ENCODE data around the gene CCDC97.

CCDC97 gene

DNA sequence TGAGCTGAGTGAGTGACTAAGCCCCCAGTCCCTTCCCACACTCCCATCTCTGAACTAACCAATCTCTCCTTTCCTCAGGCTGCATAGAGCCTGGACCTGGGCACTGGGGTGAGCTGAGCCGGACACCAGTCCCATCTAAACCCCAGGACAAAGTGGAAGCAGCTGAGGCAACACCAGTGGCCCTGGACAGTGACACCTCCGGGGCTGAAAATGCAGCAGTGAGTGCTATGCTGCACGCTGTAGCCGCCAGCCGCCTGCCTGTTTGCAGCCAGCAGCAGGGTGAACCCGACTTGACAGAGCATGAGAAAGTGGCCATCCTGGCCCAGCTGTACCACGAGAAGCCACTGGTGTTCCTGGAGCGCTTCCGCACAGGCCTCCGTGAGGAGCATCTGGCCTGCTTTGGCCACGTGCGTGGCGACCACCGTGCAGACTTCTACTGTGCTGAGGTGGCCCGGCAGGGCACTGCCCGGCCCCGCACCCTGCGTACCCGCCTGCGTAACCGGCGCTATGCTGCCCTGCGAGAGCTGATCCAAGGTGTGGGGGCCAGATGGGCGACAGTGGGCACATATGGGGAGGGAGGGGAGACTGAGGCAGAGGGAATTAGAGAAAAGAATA, 6.4 kb downstream of the CCDC97 start:
- H3K36me3 ChIP-seq (replicated peaks; ENCODE audit: insufficient read depth, low read length): no peaks in the 10 kb centered on the region; the same call in 1 of the 2 replicates
- no peak for DNase-seq
- H3K9me2 ChIP-seq (replicated peaks; ENCODE audit: insufficient read depth, low read length): no peaks in the 10 kb centered on the region
- no peaks in the 10 kb centered on the region for H3K9me3 ChIP-seq (replicated peaks; ENCODE audit: insufficient read depth, low read length)
- H3K79me2 ChIP-seq (ENCODE audit: low read length): peaks cover 43% of the 10 kb centered on the region
- H3K4me2 ChIP-seq (ENCODE audit: low read depth, low read length): no peak overlapping the region
- H3K4me3 ChIP-seq (ENCODE audit: low read length): no peak overlapping the region
- no peaks in the 10 kb centered on the region for H3K27me3 ChIP-seq (replicated peaks; ENCODE audit: insufficient read depth, low read length)
- H3K27ac ChIP-seq (ENCODE audit: low read length): no peak overlapping the region
- no peaks in the 10 kb centered on the region for H3F3A ChIP-seq (ENCODE audit: insufficient read depth, low read length)
- H2AFZ ChIP-seq (ENCODE audit: low read length): no peak overlapping the region
- H4K20me1 ChIP-seq (ENCODE audit: insufficient read depth, low read length): no peaks in the 10 kb centered on the region
- TF ChIP-seq EZH2 (optimal IDR thresholded peaks at IDR 0.05; ENCODE audit: low read depth, low read length) (no peak), CTCF (IDR thresholded peaks at IDR 0.05; ENCODE audit: low read length) (no peak), EZH2phosphoT487 (IDR thresholded peaks at IDR 0.05; ENCODE audit: low read length) (no peak)
- no peak overlapping the region for H3K9ac ChIP-seq (ENCODE audit: low read length)
- H3K4me1 ChIP-seq (ENCODE audit: low read length): no peaks in the 10 kb centered on the region

- H3K27me3 ChIP-seq (replicated peaks; ENCODE audit: insufficient read depth, low read length): no peaks in the 10 kb centered on the region
- H3K36me3 ChIP-seq (replicated peaks; ENCODE audit: insufficient read depth, low read length): no peaks in the 10 kb centered on the region; the same call in 1 of the 2 replicates
- H2AFZ ChIP-seq (ENCODE audit: low read length): no peak overlapping the region
- H3K9ac ChIP-seq (ENCODE audit: low read length): no peak overlapping the region
- H3K27ac ChIP-seq (ENCODE audit: low read length): no peak overlapping the region
- peaks cover 18% of the 10 kb centered on the region for H3K79me2 ChIP-seq (ENCODE audit: low read length)
- H3K4me2 ChIP-seq (ENCODE audit: low read depth, low read length): no peak overlapping the region
- no peaks in the 10 kb centered on the region for H4K20me1 ChIP-seq (ENCODE audit: insufficient read depth, low read length)
- no peak for DNase-seq
- H3K4me3 ChIP-seq (ENCODE audit: low read length): no peak overlapping the region
- TF ChIP-seq EZH2 (optimal IDR thresholded peaks at IDR 0.05; ENCODE audit: low read depth, low read length): no peak
- TF ChIP-seq CTCF (IDR thresholded peaks at IDR 0.05; ENCODE audit: low read length): no peak
- TF ChIP-seq EZH2phosphoT487 (IDR thresholded peaks at IDR 0.05; ENCODE audit: low read length): no peak
- H3K4me1 ChIP-seq (ENCODE audit: low read length): no peaks in the 10 kb centered on the region
- H3K9me3 ChIP-seq (replicated peaks; ENCODE audit: insufficient read depth, low read length): no peaks in the 10 kb centered on the region
- no peaks in the 10 kb centered on the region for H3K9me2 ChIP-seq (replicated peaks; ENCODE audit: insufficient read depth, low read length)
- H3F3A ChIP-seq (ENCODE audit: insufficient read depth, low read length): no peaks in the 10 kb centered on the region
These were observed 8.9 kb downstream of the CCDC97 start for GRCh38 chr19:41318696-41319499.

- no peak for DNase-seq
- H3K4me3 ChIP-seq (ENCODE audit: low read length): no peak overlapping the region
- no peaks in the 10 kb centered on the region for H4K20me1 ChIP-seq (ENCODE audit: insufficient read depth, low read length)
- no peak overlapping the region for H3K9ac ChIP-seq (ENCODE audit: low read length)
- H3K4me2 ChIP-seq (ENCODE audit: low read depth, low read length): no peak overlapping the region
- H2AFZ ChIP-seq (ENCODE audit: low read length): no peak overlapping the region
- H3K4me1 ChIP-seq (ENCODE audit: low read length): no peaks in the 10 kb centered on the region
- 0 out of 2 replicates have a peak, but pooled peaks cover 4% of the 10 kb centered on the region for H3F3A ChIP-seq (ENCODE audit: insufficient read depth, low read length)
- no peak for TF ChIP-seq CTCF (IDR thresholded peaks at IDR 0.05; ENCODE audit: low read length)
- TF ChIP-seq EZH2phosphoT487 (IDR thresholded peaks at IDR 0.05; ENCODE audit: low read length): no peak
- TF ChIP-seq EZH2 (optimal IDR thresholded peaks at IDR 0.05; ENCODE audit: low read depth, low read length): no peak
- H3K9me2 ChIP-seq (replicated peaks; ENCODE audit: insufficient read depth, low read length): no peaks in the 10 kb centered on the region
- H3K79me2 ChIP-seq (ENCODE audit: low read length): peaks cover 10% of the 10 kb centered on the region
- no peaks in the 10 kb centered on the region for H3K9me3 ChIP-seq (replicated peaks; ENCODE audit: insufficient read depth, low read length)
- no peaks in the 10 kb centered on the region for H3K27me3 ChIP-seq (replicated peaks; ENCODE audit: insufficient read depth, low read length)
- H3K27ac ChIP-seq (ENCODE audit: low read length): no peak overlapping the region
- H3K36me3 ChIP-seq (replicated peaks; ENCODE audit: insufficient read depth, low read length): no peaks in the 10 kb centered on the region; the same call in 1 of the 2 replicates
These were observed 9.7 kb downstream of the CCDC97 start for GRCh38 chr19:41319500-41320184.
